Vagina (tissue), 2 donors: ENCODE measurements around the gene ACSL5.

ENCODE experiments used
- POLR2A ChIP-seq, 2 donors: fragments of 450-650 bp; IDR thresholded peaks; one replicate each; pipeline ENCODE4 v1.6.1; 2017; ENCODE audit warnings: antibody characterized with exemption in 2 of 2, mild to moderate bottlenecking in 2 of 2, moderate library complexity in 2 of 2
- TF ChIP-seq, protein P1 (sequence below), 3 experiments: fragments of 450-650 bp in 2 of 3; fragments of 200-600 bp in 1 of 3; sonication (generic) in 1 of 3; IDR thresholded peaks; one replicate each; pipeline ENCODE4 v1.5.1; 2017 to 2019; ENCODE audit warnings: antibody characterized with exemption in 3 of 3, mild to moderate bottlenecking in 2 of 3, moderate library complexity in 2 of 3

DNA sequence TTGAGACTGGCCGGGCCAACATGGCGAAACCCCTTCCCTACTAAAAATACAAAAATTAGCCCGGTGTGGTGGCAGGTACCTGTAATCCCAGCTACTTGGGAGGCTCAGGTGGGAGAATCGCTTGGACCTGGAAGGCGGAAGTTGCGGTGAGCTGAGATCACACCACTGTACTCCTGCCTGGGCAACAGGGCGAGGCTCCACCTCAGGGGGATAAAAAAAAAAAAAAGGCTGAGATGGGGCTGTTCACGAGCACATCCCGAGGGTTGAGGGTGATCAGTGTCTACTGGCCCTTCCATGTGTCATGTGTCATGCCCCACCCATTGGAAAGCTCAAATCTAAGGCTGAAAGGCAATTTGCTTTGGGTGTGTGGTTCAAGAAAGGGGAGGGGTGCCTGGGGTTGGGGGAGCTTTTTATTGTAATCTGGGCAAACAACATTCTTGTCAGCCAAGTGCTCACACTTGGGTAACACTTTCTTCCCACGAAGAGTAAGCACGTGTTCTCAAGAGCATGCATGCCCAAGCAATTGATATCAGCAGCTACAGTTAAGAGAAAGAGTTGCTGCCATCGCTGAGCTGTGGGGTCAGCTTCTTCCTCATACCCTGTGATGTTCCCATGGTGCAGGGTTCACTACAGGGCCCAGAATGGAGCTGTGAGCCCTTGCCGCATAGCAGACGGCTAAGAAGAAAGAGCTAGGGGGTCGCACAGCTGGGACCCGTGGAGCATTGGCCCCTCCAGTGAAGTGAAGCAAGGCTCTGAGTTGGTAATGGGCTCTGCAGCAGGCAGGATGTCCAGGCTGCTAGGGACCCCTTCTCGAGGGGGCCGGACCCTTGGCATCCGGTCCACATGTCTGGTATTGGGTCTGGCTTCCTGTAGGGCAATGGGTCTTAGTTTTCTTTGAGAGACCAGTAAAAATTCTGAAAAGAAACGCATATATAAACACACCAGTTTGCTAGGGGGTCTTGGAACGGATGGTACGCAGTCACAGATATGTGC, 9.9 kb upstream of the ACSL5 start:
- no peak for TF ChIP-seq POLR2A (IDR thresholded peaks at IDR 0.05)
- TF ChIP-seq, protein P1, sequence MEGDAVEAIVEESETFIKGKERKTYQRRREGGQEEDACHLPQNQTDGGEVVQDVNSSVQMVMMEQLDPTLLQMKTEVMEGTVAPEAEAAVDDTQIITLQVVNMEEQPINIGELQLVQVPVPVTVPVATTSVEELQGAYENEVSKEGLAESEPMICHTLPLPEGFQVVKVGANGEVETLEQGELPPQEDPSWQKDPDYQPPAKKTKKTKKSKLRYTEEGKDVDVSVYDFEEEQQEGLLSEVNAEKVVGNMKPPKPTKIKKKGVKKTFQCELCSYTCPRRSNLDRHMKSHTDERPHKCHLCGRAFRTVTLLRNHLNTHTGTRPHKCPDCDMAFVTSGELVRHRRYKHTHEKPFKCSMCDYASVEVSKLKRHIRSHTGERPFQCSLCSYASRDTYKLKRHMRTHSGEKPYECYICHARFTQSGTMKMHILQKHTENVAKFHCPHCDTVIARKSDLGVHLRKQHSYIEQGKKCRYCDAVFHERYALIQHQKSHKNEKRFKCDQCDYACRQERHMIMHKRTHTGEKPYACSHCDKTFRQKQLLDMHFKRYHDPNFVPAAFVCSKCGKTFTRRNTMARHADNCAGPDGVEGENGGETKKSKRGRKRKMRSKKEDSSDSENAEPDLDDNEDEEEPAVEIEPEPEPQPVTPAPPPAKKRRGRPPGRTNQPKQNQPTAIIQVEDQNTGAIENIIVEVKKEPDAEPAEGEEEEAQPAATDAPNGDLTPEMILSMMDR (IDR thresholded peaks at IDR 0.05) = no peak
